ENCODE measurements around the gene TSEN54.

TSEN54 gene

DNA sequence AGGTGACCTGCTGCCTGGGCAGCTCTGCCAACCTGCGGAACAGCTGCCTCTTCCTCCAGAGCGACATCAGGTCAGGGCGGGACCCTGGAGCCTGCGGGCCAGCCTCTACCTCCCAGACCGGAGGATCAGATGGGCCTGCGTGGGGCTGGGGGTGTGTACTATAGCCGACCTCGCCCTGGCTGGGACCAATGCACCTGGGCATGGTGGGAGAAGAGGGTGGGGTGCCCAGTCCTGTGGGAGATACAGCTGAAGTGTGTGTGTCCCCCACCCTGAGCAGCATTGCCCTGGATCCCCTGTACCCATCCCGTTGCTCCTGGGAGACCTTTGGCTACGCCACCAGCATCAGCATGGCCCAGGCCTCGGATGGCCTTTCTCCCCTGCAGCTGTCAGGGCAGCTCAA, 20.3 kb upstream of the TSEN54 start:
- H3K4me3 ChIP-seq (ENCODE audit: low read length), result no peak overlapping the region
- no peaks in the 10 kb centered on the region for H3K9me2 ChIP-seq (replicated peaks; ENCODE audit: control insufficient read depth, low read length)
- TF ChIP-seq CTCF (IDR thresholded peaks at IDR 0.05; ENCODE audit: low read depth, low read length, poor library complexity, severe bottlenecking) (no peak), EZH2phosphoT487 (IDR thresholded peaks at IDR 0.05; ENCODE audit: borderline replicate concordance, low read length) (no peak)
- H3K79me2 ChIP-seq (ENCODE audit: control insufficient read depth, low read length), result no peaks in the 10 kb centered on the region
- H3K9me3 ChIP-seq (ENCODE audit: control insufficient read depth, insufficient read depth, low read length), result no peaks in the 10 kb centered on the region
- no peaks in the 10 kb centered on the region for H4K20me1 ChIP-seq (ENCODE audit: control insufficient read depth, insufficient read depth, low read depth, low read length)
- H3K4me1 ChIP-seq (ENCODE audit: control insufficient read depth, low read length), result peaks cover 1% of the 10 kb centered on the region
- H3K27ac ChIP-seq (ENCODE audit: low read depth, low read length), result no peak overlapping the region
- no peaks in the 10 kb centered on the region for H3F3A ChIP-seq (ENCODE audit: control insufficient read depth, insufficient read depth)
- peaks cover 8% of the 10 kb centered on the region; the same call in 1 of the 2 replicates for H3K36me3 ChIP-seq (ENCODE audit: control insufficient read depth, low read length)
- no peak overlapping the region for H3K4me2 ChIP-seq (ENCODE audit: low read length)
- no peaks in the 10 kb centered on the region for H3K27me3 ChIP-seq (ENCODE audit: control insufficient read depth, low read length)

DNA sequence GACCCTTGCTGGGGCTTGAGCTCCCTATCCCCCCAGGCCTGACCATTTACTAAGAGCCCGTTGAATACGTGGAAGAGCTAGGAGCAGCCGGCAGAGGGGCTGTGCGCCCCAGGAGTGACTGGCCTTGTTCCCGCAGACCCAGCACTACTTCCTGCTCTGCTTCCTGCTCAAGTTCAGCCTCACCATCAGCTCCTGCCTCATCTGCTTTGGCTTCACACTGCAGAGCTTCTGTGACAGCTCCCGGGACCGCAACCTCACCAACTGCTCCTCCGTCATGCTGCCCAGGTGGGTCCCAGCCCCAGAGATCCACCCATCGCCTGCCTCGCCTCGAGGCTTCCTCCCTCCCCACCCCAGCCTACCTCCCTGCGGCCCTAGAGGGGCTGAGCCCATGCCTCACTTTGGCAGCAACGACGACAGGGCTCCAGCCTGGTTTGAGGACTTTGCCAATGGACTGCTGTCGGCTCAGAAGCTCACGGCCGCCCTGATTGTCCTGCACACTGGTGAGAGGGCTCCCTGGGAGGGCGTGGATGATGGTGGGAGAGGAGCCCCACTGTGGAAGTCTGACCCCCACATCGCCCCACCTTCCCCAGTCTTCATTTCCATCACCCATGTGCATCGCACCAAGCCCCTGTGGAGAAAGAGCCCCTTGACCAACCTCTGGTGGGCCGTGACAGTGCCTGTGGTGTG, 18.1 kb upstream of the TSEN54 start:
- no peaks in the 10 kb centered on the region for H3F3A ChIP-seq (ENCODE audit: control insufficient read depth, insufficient read depth)
- H3K27me3 ChIP-seq (ENCODE audit: control insufficient read depth, low read length), result no peaks in the 10 kb centered on the region
- H3K9me3 ChIP-seq (ENCODE audit: control insufficient read depth, insufficient read depth, low read length), result no peaks in the 10 kb centered on the region
- no peak overlapping the region for H3K4me3 ChIP-seq (ENCODE audit: low read length)
- H3K27ac ChIP-seq (ENCODE audit: low read depth, low read length), result no peak overlapping the region
- no peaks in the 10 kb centered on the region for H3K9me2 ChIP-seq (replicated peaks; ENCODE audit: control insufficient read depth, low read length)
- no peak overlapping the region for H3K4me2 ChIP-seq (ENCODE audit: low read length)
- no peaks in the 10 kb centered on the region for H4K20me1 ChIP-seq (ENCODE audit: control insufficient read depth, insufficient read depth, low read depth, low read length)
- no peaks in the 10 kb centered on the region for H3K79me2 ChIP-seq (ENCODE audit: control insufficient read depth, low read length)
- H3K36me3 ChIP-seq (ENCODE audit: control insufficient read depth, low read length), result peaks cover 6% of the 10 kb centered on the region; the same call in 1 of the 2 replicates
- TF ChIP-seq CTCF (IDR thresholded peaks at IDR 0.05; ENCODE audit: low read depth, low read length, poor library complexity, severe bottlenecking), result no peak
- TF ChIP-seq EZH2phosphoT487 (IDR thresholded peaks at IDR 0.05; ENCODE audit: borderline replicate concordance, low read length), result no peak
- H3K4me1 ChIP-seq (ENCODE audit: control insufficient read depth, low read length), result no peaks in the 10 kb centered on the region

- Histone ChIP-seq H3K4me1 (ENCODE audit: control insufficient read depth, low read length) (no peaks in the 10 kb centered on the region), H3K9me2 (replicated peaks; ENCODE audit: control insufficient read depth, low read length) (no peaks in the 10 kb centered on the region), H3K36me3 (ENCODE audit: control insufficient read depth, low read length) (peaks cover 3% of the 10 kb centered on the region; the same call in 1 of the 2 replicates), H3F3A (ENCODE audit: control insufficient read depth, insufficient read depth) (no peaks in the 10 kb centered on the region), H3K4me2 (ENCODE audit: low read length) (no peak overlapping the region), H3K27ac (ENCODE audit: low read depth, low read length) (no peak overlapping the region), H3K9me3 (ENCODE audit: control insufficient read depth, insufficient read depth, low read length) (no peaks in the 10 kb centered on the region), H4K20me1 (ENCODE audit: control insufficient read depth, insufficient read depth, low read depth, low read length) (no peaks in the 10 kb centered on the region), H3K27me3 (ENCODE audit: control insufficient read depth, low read length) (no peaks in the 10 kb centered on the region), H3K79me2 (ENCODE audit: control insufficient read depth, low read length) (no peaks in the 10 kb centered on the region), H3K4me3 (ENCODE audit: low read length) (no peak overlapping the region)
- no peak for TF ChIP-seq CTCF (IDR thresholded peaks at IDR 0.05; ENCODE audit: low read depth, low read length, poor library complexity, severe bottlenecking)
- TF ChIP-seq EZH2phosphoT487 (IDR thresholded peaks at IDR 0.05; ENCODE audit: borderline replicate concordance, low read length), result no peak
Observed at GRCh38 chr17:75498726-75499213, 17.6 kb upstream of the TSEN54 start.
